Activated naive CD4-positive, alpha-beta T cell treated with anti-CD3 and anti-CD28 coated beads, Interleukin-2, amount 10 ng/mL, durations not matched to agents 7 days and 5 days (primary cell): ENCODE data around the gene TRPC4.

Experiments used
- CTCF ChIA-PET: fragments of 350-600 bp; sonication (Branson Sonifier 250); formaldehyde crosslinking; loops from one replicate; lab custom pipeline; 2021; ENCODE audit warnings: antibody characterized with exemption; lab: Charles Lee
- DNase-seq: peaks from one replicate; pipeline ENCODE4 v3.0.0-alpha.2; 2020
- H3K27ac Mint-ChIP-seq: one replicate; pipeline ENCODE4 v1.8.0; 2021; ENCODE audit warnings: mild to moderate bottlenecking, moderate library complexity, mixed read lengths
- H3K27me3 Mint-ChIP-seq: one replicate; pipeline ENCODE4 v1.8.0; 2021; ENCODE audit warnings: mild to moderate bottlenecking, mixed read lengths
- H3K36me3 Mint-ChIP-seq: one replicate; pipeline ENCODE4 v1.8.0; 2021; ENCODE audit warnings: mixed read lengths
- H3K4me1 Mint-ChIP-seq: one replicate; pipeline ENCODE4 v1.8.0; 2021; ENCODE audit warnings: mixed read lengths
- H3K4me3 Mint-ChIP-seq: one replicate; pipeline ENCODE4 v1.8.0; 2021; ENCODE audit warnings: mild to moderate bottlenecking, moderate library complexity, mixed read lengths
- H3K9me3 Mint-ChIP-seq: one replicate; pipeline ENCODE4 v1.8.0; 2021; ENCODE audit warnings: mixed read lengths

The TRPC4 gene

GRCh38 chr13:37869756-37870488, at the start of gene TRPC4:
Gene TRPC4 (minus strand): TSS chr13:37869772. CDS start chr13:37783333, 86,439 bp downstream.
- Mint-ChIP-seq H3K27me3 (peaks cover 31% of the 10 kb centered on the region), H3K27ac (no peak within 1 kb of the TSS), H3K36me3 (no peaks in the 10 kb centered on the region), H3K4me1 (no peaks in the 10 kb centered on the region), H3K4me3 (no peak within 1 kb of the TSS), H3K9me3 (no peaks in the 10 kb centered on the region)
- DNase-seq: no peak
- CTCF ChIA-PET: no interaction called here

GRCh38 chr13:37918751-37919150, 49.2 kb upstream of the TRPC4 start:
- no peak overlapping the region for H3K4me3 Mint-ChIP-seq
- H3K4me1 Mint-ChIP-seq: no peaks in the 10 kb centered on the region
- H3K36me3 Mint-ChIP-seq: no peaks in the 10 kb centered on the region
- no peak for DNase-seq
- CTCF ChIA-PET: no interaction called here
- H3K27me3 Mint-ChIP-seq: no peaks in the 10 kb centered on the region
- H3K27ac Mint-ChIP-seq: no peak overlapping the region
- H3K9me3 Mint-ChIP-seq: no peaks in the 10 kb centered on the region

- no peaks in the 10 kb centered on the region for H3K4me1 Mint-ChIP-seq
- DNase-seq: no peak
- no peak overlapping the region for H3K4me3 Mint-ChIP-seq
- no peaks in the 10 kb centered on the region for H3K36me3 Mint-ChIP-seq
- H3K27ac Mint-ChIP-seq: no peak overlapping the region
- no peaks in the 10 kb centered on the region for H3K9me3 Mint-ChIP-seq
- no peaks in the 10 kb centered on the region for H3K27me3 Mint-ChIP-seq
- CTCF ChIA-PET: no interaction called here
Measured at GRCh38 chr13:37918116-37918714, 48.6 kb upstream of the TRPC4 start.

GRCh38 chr13:37914781-37915391, 45.3 kb upstream of the TRPC4 start:
- no peaks in the 10 kb centered on the region for H3K4me1 Mint-ChIP-seq
- CTCF ChIA-PET: interaction anchor here (0.6 kb wide), 1 partner anchor 132 kb away, joined by 3 read pairs; no protein-coding TSS in a partner anchor
- H3K27ac Mint-ChIP-seq: no peak overlapping the region
- no peaks in the 10 kb centered on the region for H3K27me3 Mint-ChIP-seq
- no peak overlapping the region for H3K4me3 Mint-ChIP-seq
- H3K36me3 Mint-ChIP-seq: no peaks in the 10 kb centered on the region
- DNase-seq: no peak
- no peaks in the 10 kb centered on the region for H3K9me3 Mint-ChIP-seq

- no peaks in the 10 kb centered on the region for H3K27me3 Mint-ChIP-seq
- no peaks in the 10 kb centered on the region for H3K36me3 Mint-ChIP-seq
- CTCF ChIA-PET: no interaction called here
- no peaks in the 10 kb centered on the region for H3K4me1 Mint-ChIP-seq
- no peak overlapping the region for H3K27ac Mint-ChIP-seq
- H3K4me3 Mint-ChIP-seq: no peak overlapping the region
- H3K9me3 Mint-ChIP-seq: no peaks in the 10 kb centered on the region
- no peak for DNase-seq
Measured at GRCh38 chr13:37910790-37911189, 41.2 kb upstream of the TRPC4 start.

- no peaks in the 10 kb centered on the region for H3K4me1 Mint-ChIP-seq
- DNase-seq: no peak
- CTCF ChIA-PET: no interaction called here
- H3K9me3 Mint-ChIP-seq: peaks cover 5% of the 10 kb centered on the region
- no peak overlapping the region for H3K27ac Mint-ChIP-seq
- no peaks in the 10 kb centered on the region for H3K27me3 Mint-ChIP-seq
- no peaks in the 10 kb centered on the region for H3K36me3 Mint-ChIP-seq
- no peak overlapping the region for H3K4me3 Mint-ChIP-seq
Measured at GRCh38 chr13:37906880-37907279, 37.3 kb upstream of the TRPC4 start.

- CTCF ChIA-PET: no interaction called here
- no peak for DNase-seq
- Mint-ChIP-seq H3K36me3 (no peaks in the 10 kb centered on the region), H3K4me3 (no peak overlapping the region), H3K4me1 (no peaks in the 10 kb centered on the region), H3K27ac (no peak overlapping the region), H3K9me3 (peaks cover 7% of the 10 kb centered on the region), H3K27me3 (no peaks in the 10 kb centered on the region)
Measured at GRCh38 chr13:37905736-37906135, 36.2 kb upstream of the TRPC4 start.

- Mint-ChIP-seq H3K27ac (no peak overlapping the region), H3K4me1 (no peaks in the 10 kb centered on the region), H3K36me3 (no peaks in the 10 kb centered on the region), H3K9me3 (peaks cover 7% of the 10 kb centered on the region), H3K27me3 (no peaks in the 10 kb centered on the region), H3K4me3 (no peak overlapping the region)
- no peak for DNase-seq
- CTCF ChIA-PET: no interaction called here
Measured at GRCh38 chr13:37899753-37900152, 30.2 kb upstream of the TRPC4 start.

GRCh38 chr13:37893321-37893720, 23.7 kb upstream of the TRPC4 start:
- Mint-ChIP-seq H3K27me3 (no peaks in the 10 kb centered on the region), H3K4me3 (no peak overlapping the region), H3K4me1 (no peaks in the 10 kb centered on the region), H3K9me3 (no peaks in the 10 kb centered on the region), H3K27ac (no peak overlapping the region), H3K36me3 (no peaks in the 10 kb centered on the region)
- CTCF ChIA-PET: no interaction called here
- no peak for DNase-seq

- DNase-seq: no peak
- CTCF ChIA-PET: no interaction called here
- H3K36me3 Mint-ChIP-seq: no peaks in the 10 kb centered on the region
- no peak overlapping the region for H3K27ac Mint-ChIP-seq
- no peak overlapping the region for H3K4me3 Mint-ChIP-seq
- H3K27me3 Mint-ChIP-seq: no peaks in the 10 kb centered on the region
- no peaks in the 10 kb centered on the region for H3K4me1 Mint-ChIP-seq
- H3K9me3 Mint-ChIP-seq: no peaks in the 10 kb centered on the region
Measured at GRCh38 chr13:37889820-37890219, 20.2 kb upstream of the TRPC4 start.

GRCh38 chr13:37889102-37889501, 19.5 kb upstream of the TRPC4 start:
- CTCF ChIA-PET: no interaction called here
- Mint-ChIP-seq H3K4me3 (no peak overlapping the region), H3K27me3 (no peaks in the 10 kb centered on the region), H3K36me3 (no peaks in the 10 kb centered on the region), H3K9me3 (no peaks in the 10 kb centered on the region), H3K27ac (no peak overlapping the region), H3K4me1 (no peaks in the 10 kb centered on the region)
- no peak for DNase-seq

GRCh38 chr13:37886879-37887278, 17.3 kb upstream of the TRPC4 start:
- CTCF ChIA-PET: no interaction called here

GRCh38 chr13:37884674-37885073, 15.1 kb upstream of the TRPC4 start:
- DNase-seq: no peak
- Mint-ChIP-seq H3K27me3 (no peaks in the 10 kb centered on the region), H3K27ac (no peak overlapping the region), H3K4me3 (no peak overlapping the region), H3K36me3 (no peaks in the 10 kb centered on the region), H3K9me3 (no peaks in the 10 kb centered on the region), H3K4me1 (no peaks in the 10 kb centered on the region)
- CTCF ChIA-PET: no interaction called here

More at GRCh38 chr13:37886879-37887278, 17.3 kb upstream of the TRPC4 start:
- no peak overlapping the region for H3K27ac Mint-ChIP-seq
- no peaks in the 10 kb centered on the region for H3K36me3 Mint-ChIP-seq
- no peaks in the 10 kb centered on the region for H3K9me3 Mint-ChIP-seq
- no peak overlapping the region for H3K4me3 Mint-ChIP-seq
- DNase-seq: no peak
- H3K27me3 Mint-ChIP-seq: no peaks in the 10 kb centered on the region
- H3K4me1 Mint-ChIP-seq: no peaks in the 10 kb centered on the region

GRCh38 chr13:37884026-37884425, 14.5 kb upstream of the TRPC4 start:
- Mint-ChIP-seq H3K27me3 (no peaks in the 10 kb centered on the region), H3K36me3 (no peaks in the 10 kb centered on the region), H3K4me1 (no peaks in the 10 kb centered on the region), H3K27ac (no peak overlapping the region), H3K4me3 (no peak overlapping the region), H3K9me3 (no peaks in the 10 kb centered on the region)
- DNase-seq: no peak
- CTCF ChIA-PET: no interaction called here

- no peaks in the 10 kb centered on the region for H3K4me1 Mint-ChIP-seq
- H3K4me3 Mint-ChIP-seq: no peak overlapping the region
- no peaks in the 10 kb centered on the region for H3K36me3 Mint-ChIP-seq
- H3K27ac Mint-ChIP-seq: no peak overlapping the region
- H3K27me3 Mint-ChIP-seq: no peaks in the 10 kb centered on the region
- H3K9me3 Mint-ChIP-seq: no peaks in the 10 kb centered on the region
- DNase-seq: no peak
- CTCF ChIA-PET: no interaction called here
Measured at GRCh38 chr13:37878921-37879320, 9.3 kb upstream of the TRPC4 start.
